H1 (cell line): ENCODE measurements around the gene THAP4. TPM values are rescaled to one million over a fixed set of nuclear protein-coding genes. Genes with fewer than 3 reads are reported as not detected.

Experiments
- CTCF ChIA-PET: fragments of 300-600 bp; sonication (Branson Sonifier 250); formaldehyde crosslinking; loops from one replicate; lab custom pipeline; 2021; ENCODE audit not compliant: partially characterized antibody; lab: Charles Lee
- POLR2A ChIA-PET: fragments of 300-600 bp; sonication (Branson Sonifier 250); formaldehyde crosslinking; loops from one replicate; lab custom pipeline; 2021; ENCODE audit warnings: inconsistent platforms; ENCODE audit not compliant: partially characterized antibody; lab: Charles Lee
- DNase-seq, 2 experiments: peaks; one replicate each; pipeline versions ENCODE4 v3.0.0 to v3.0.0-alpha.2; 2010 to 2022; ENCODE audit warnings: low spot score in 2 of 2, low read depth in 1 of 2, mixed read lengths in 1 of 2
- FAIRE-seq: peaks from 2 replicates; lab custom pipeline; 2011; peaks lifted over from hg19 to GRCh38; lab: Jason Lieb, UNC
- H2AFZ ChIP-seq: 2 replicates; pipeline ENCODE4 v1.8.1; 2012; ENCODE audit warnings: low read length, inconsistent platforms
- H2AK5ac ChIP-seq: 2 replicates; pipeline ENCODE4 v1.6.1; 2013; ENCODE audit warnings: low read depth, low read length
- H2BK120ac ChIP-seq: replicated peaks from 2 replicates; pipeline ENCODE3; 2013; ENCODE audit warnings: low read depth, low read length, inconsistent platforms
- H2BK12ac ChIP-seq: 2 replicates; pipeline ENCODE4 v1.6.1; 2013; ENCODE audit warnings: low read depth, low read length
- H2BK15ac ChIP-seq: 2 replicates; pipeline ENCODE4 v1.6.1; 2013; ENCODE audit warnings: low read length
- H2BK20ac ChIP-seq: 2 replicates; pipeline ENCODE4 v1.6.1; 2013; ENCODE audit warnings: low read length
- H2BK5ac ChIP-seq: 2 replicates; pipeline ENCODE4 v1.6.1; 2013; ENCODE audit warnings: low read depth, low read length
- H3K14ac ChIP-seq: 2 replicates; pipeline ENCODE4 v1.6.1; 2013; ENCODE audit warnings: inconsistent platforms; ENCODE audit not compliant: insufficient read length
- H3K18ac ChIP-seq: 2 replicates; pipeline ENCODE4 v1.6.1; 2013; ENCODE audit warnings: low read length; ENCODE audit errors: extremely low read depth
- H3K23ac ChIP-seq: 2 replicates; pipeline ENCODE4 v1.6.1; 2013; ENCODE audit warnings: inconsistent platforms; ENCODE audit not compliant: insufficient read length
- H3K23me2 ChIP-seq: 2 replicates; pipeline ENCODE4 v1.6.1; 2013; ENCODE audit warnings: low read depth, low read length
- H3K27ac ChIP-seq: 2 replicates; pipeline ENCODE4 v1.6.1; 2011; ENCODE audit warnings: low read depth, low read length, inconsistent platforms
- H3K27me3 ChIP-seq, 4 experiments: replicated peaks in 1 of 4; 1 replicate in 1 of 4; 2 replicates in 3 of 4; pipeline versions ENCODE4 v1.6.1 to v1.8.1; 2011 to 2013; ENCODE audit warnings: low read length in 3 of 4, mild to moderate bottlenecking in 3 of 4, inconsistent platforms in 2 of 4, mixed read lengths in 2 of 4, moderate library complexity in 1 of 4; ENCODE audit not compliant: control insufficient read depth in 3 of 4, insufficient read depth in 3 of 4; ENCODE audit errors: extremely low read depth in 1 of 4
- H3K36me3 ChIP-seq, 4 experiments: 2 replicates each; pipeline versions ENCODE4 v1.6.1 to v1.8.1; 2011 to 2013; ENCODE audit warnings: mild to moderate bottlenecking in 4 of 4, low read length in 3 of 4, moderate library complexity in 2 of 4, control low read depth in 1 of 4, inconsistent platforms in 1 of 4; ENCODE audit not compliant: insufficient read depth in 4 of 4, control insufficient read depth in 2 of 4
- H3K4ac ChIP-seq: replicated peaks from 2 replicates; pipeline ENCODE3; 2013; ENCODE audit warnings: low read length, low read depth, mixed read lengths, inconsistent platforms; ENCODE audit not compliant: insufficient read length
- H3K4me1 ChIP-seq, 4 experiments: replicated peaks in 1 of 4; 1 replicate in 1 of 4; 2 replicates in 3 of 4; pipeline versions ENCODE4 v1.6.1 to v1.8.1; 2011 to 2013; ENCODE audit warnings: low read length in 3 of 4, inconsistent platforms in 2 of 4, mixed read lengths in 1 of 4; ENCODE audit not compliant: insufficient read depth in 4 of 4, control insufficient read depth in 3 of 4
- H3K4me2 ChIP-seq, 2 experiments: 2 replicates each; pipeline versions ENCODE4 v1.6.1 to v1.8.1; 2011 to 2013; ENCODE audit warnings: low read depth in 2 of 2, low read length in 2 of 2, control low read depth in 1 of 2, inconsistent platforms in 1 of 2, mild to moderate bottlenecking in 1 of 2; ENCODE audit not compliant: insufficient read depth in 1 of 2
- H3K4me3 ChIP-seq, 4 experiments: fragments of 200-600, 300-600 bp in 1 of 4; sonication (generic), shearing (Covaris generic), sonication (Bioruptor Twin) in 1 of 4; 2 replicates each; pipeline versions ENCODE4 v1.5.1 to v1.8.1; 2011 to 2016; ENCODE audit warnings: low read length in 4 of 4, low read depth in 3 of 4, control low read depth in 2 of 4, inconsistent platforms in 2 of 4, mild to moderate bottlenecking in 2 of 4, mixed read lengths in 1 of 4, moderate library complexity in 1 of 4; ENCODE audit not compliant: insufficient read depth in 2 of 4; ENCODE audit errors: extremely low read depth in 1 of 4
- H3K56ac ChIP-seq: replicated peaks from 2 replicates; pipeline ENCODE3; 2013; ENCODE audit warnings: low read depth, mild to moderate bottlenecking, mixed read lengths, low read length, inconsistent platforms; ENCODE audit not compliant: insufficient read length
- H3K79me1 ChIP-seq: 2 replicates; pipeline ENCODE4 v1.6.1; 2013; ENCODE audit warnings: low read depth, low read length, control low read depth
- H3K79me2 ChIP-seq, 2 experiments: 2 replicates each; pipeline versions ENCODE4 v1.6.1 to v1.8.1; 2012 to 2013; ENCODE audit warnings: low read length in 2 of 2, mild to moderate bottlenecking in 2 of 2, inconsistent platforms in 1 of 2; ENCODE audit not compliant: insufficient read depth in 2 of 2, control insufficient read depth in 1 of 2
- H3K9ac ChIP-seq, 4 experiments: replicated peaks in 1 of 4; 1 replicate in 1 of 4; 2 replicates in 3 of 4; pipeline versions ENCODE4 v1.6.1 to v1.8.1; 2011 to 2013; ENCODE audit warnings: low read depth in 3 of 4, low read length in 3 of 4, control low read depth in 2 of 4, mild to moderate bottlenecking in 2 of 4, moderate library complexity in 2 of 4, inconsistent platforms in 1 of 4; ENCODE audit errors: extremely low read depth in 1 of 4
- H3K9me3 ChIP-seq, 2 experiments: 2 replicates each; pipeline versions ENCODE4 v1.6.1 to v1.8.1; 2012 to 2013; ENCODE audit warnings: mild to moderate bottlenecking in 2 of 2, moderate library complexity in 2 of 2, control low read depth in 1 of 2, inconsistent platforms in 1 of 2, low read depth in 1 of 2, low read length in 1 of 2, mixed read lengths in 1 of 2; ENCODE audit not compliant: insufficient read depth in 2 of 2
- H4K20me1 ChIP-seq, 2 experiments: replicated peaks in 1 of 2; 2 replicates each; pipeline versions ENCODE3 to v1.8.1; 2011 to 2013; ENCODE audit warnings: inconsistent platforms in 2 of 2, low read length in 2 of 2, mild to moderate bottlenecking in 1 of 2; ENCODE audit not compliant: insufficient read depth in 2 of 2, control insufficient read depth in 1 of 2
- H4K5ac ChIP-seq: 2 replicates; pipeline ENCODE4 v1.6.1; 2013; ENCODE audit warnings: low read length, low read depth, mixed read lengths, inconsistent platforms; ENCODE audit not compliant: insufficient read length
- H4K8ac ChIP-seq: 2 replicates; pipeline ENCODE4 v1.8.0; 2013; ENCODE audit warnings: mild to moderate bottlenecking, moderate library complexity, low read length, inconsistent platforms; ENCODE audit not compliant: insufficient read depth; ENCODE audit errors: extremely low read depth
- H4K91ac ChIP-seq: replicated peaks from 2 replicates; pipeline ENCODE3; 2013; ENCODE audit warnings: low read length, mixed read lengths, inconsistent platforms; ENCODE audit not compliant: insufficient read length
- BACH1 ChIP-seq: IDR thresholded peaks from 2 replicates; pipeline ENCODE4 v1.6.1; 2012; ENCODE audit warnings: low read length, improper control_type of control experiment
- BRCA1 ChIP-seq: IDR thresholded peaks from 2 replicates; pipeline ENCODE4 v1.6.1; 2012; ENCODE audit warnings: low read depth, low read length, improper control_type of control experiment
- CBX5 ChIP-seq: fragments of 300-800, 300-1000 bp; sonication (generic); IDR thresholded peaks from 2 replicates; pipeline ENCODE4 v1.7.1; 2016; ENCODE audit warnings: antibody characterized with exemption, low read length, low read depth
- EGR1 ChIP-seq: IDR thresholded peaks from 2 replicates; pipeline ENCODE4 v1.6.1; 2011; ENCODE audit warnings: low read depth, low read length, borderline replicate concordance
- GTF2F1 ChIP-seq: IDR thresholded peaks from 2 replicates; pipeline ENCODE4 v1.6.1; 2012; ENCODE audit warnings: low read depth, low read length, improper control_type of control experiment, borderline replicate concordance
- HDAC2 ChIP-seq, 2 experiments: fragments of 300-600 bp in 1 of 2; sonication (generic) in 1 of 2; IDR thresholded peaks; 2 replicates each; pipeline ENCODE4 v1.6.1; 2011 to 2012; ENCODE audit warnings: low read depth in 2 of 2, low read length in 2 of 2, mild to moderate bottlenecking in 2 of 2, moderate library complexity in 2 of 2, borderline replicate concordance in 1 of 2, inconsistent platforms in 1 of 2
- NRF1 ChIP-seq: IDR thresholded peaks from 2 replicates; pipeline ENCODE4 v1.6.1; 2011; ENCODE audit warnings: mild to moderate bottlenecking, low read depth, low read length, improper control_type of control experiment
- RBBP5 ChIP-seq: IDR thresholded peaks from 2 replicates; pipeline ENCODE4 v1.7.1; 2012; ENCODE audit warnings: low read depth, mild to moderate bottlenecking, inconsistent platforms, low read length, moderate library complexity, borderline replicate concordance
- RFX5 ChIP-seq: IDR thresholded peaks from 2 replicates; pipeline ENCODE4 v1.6.1; 2011; ENCODE audit warnings: low read depth, low read length, improper control_type of control experiment, borderline replicate concordance
- SIRT6 ChIP-seq: IDR thresholded peaks from one replicate; pipeline ENCODE4 v1.7.1; 2012; ENCODE audit warnings: low read length, inconsistent platforms
- SP2 ChIP-seq: IDR thresholded peaks from 2 replicates; pipeline ENCODE4 v1.6.1; 2012; ENCODE audit warnings: mild to moderate bottlenecking, low read length, inconsistent platforms
- SUZ12 ChIP-seq: fragments of 200-600 bp; sonication (generic); IDR thresholded peaks from 2 replicates; pipeline ENCODE4 v1.6.1; 2012; ENCODE audit warnings: mild to moderate bottlenecking, inconsistent platforms, low read length, moderate library complexity, mixed read lengths
- YY1 ChIP-seq: IDR thresholded peaks from 2 replicates; pipeline ENCODE4 v1.6.1; 2011; ENCODE audit warnings: low read depth, mild to moderate bottlenecking, low read length
- ZNF274 ChIP-seq: IDR thresholded peaks from 2 replicates; pipeline ENCODE4 v1.7.0; 2012; ENCODE audit warnings: low read length, borderline replicate concordance; ENCODE audit errors: extremely low read depth
- WGBS, 2 experiments: shearing (Covaris generic) in 1 of 2; methylation state at CpG; one replicate each; pipeline versions ENCODE4 v1.1.6 to v1.1.7; 2013 to 2015; ENCODE audit warnings: low lambda C conversion rate in 2 of 2, mixed read lengths in 2 of 2, inconsistent platforms in 1 of 2, low coverage in 1 of 2, missing lambda C conversion rate in 1 of 2; ENCODE audit not compliant: insufficient replicate concordance in 2 of 2, insufficient coverage in 1 of 2, insufficient read length in 1 of 2; ENCODE audit errors: extremely low coverage in 1 of 2, missing lambda C conversion rate in 1 of 2; 5-methylcytosine and 5-hydroxymethylcytosine counted together
- polyA plus RNA-seq, 7 experiments: library from polyadenylated mRNA; depleted of rRNA in 3 of 7; stranded (reverse) in 5 of 7; unstranded in 2 of 7; fragments of >200 nt in 5 of 7; fragments of 200-250 nt in 2 of 7; gene quantifications; 1 replicate in 5 of 7; 2 replicates in 1 of 7; 4 replicates in 1 of 7; pipeline versions ENCODE4 v1.2.1 to v1.2.3, GENCODE V29; 2011 to 2013; ENCODE audit warnings: missing spikeins in 2 of 7, mixed read lengths in 2 of 7
- total RNA-seq: library from RNA; stranded (reverse); fragmentation: NEBNext Ultra II Directional; extraction: Animal tissue kit (Norgen Biotek cat#: 25700); gene quantifications from 2 replicates; pipeline ENCODE4 v1.2.1, GENCODE V29; 2021

Gene THAP4
- total and polyA plus RNA-seq, 2 of the 8 experiments (the other 6 are each of a cell fraction or from before 2014, with no cell fraction given) = 78.9 to 83.6 TPM

DNA sequence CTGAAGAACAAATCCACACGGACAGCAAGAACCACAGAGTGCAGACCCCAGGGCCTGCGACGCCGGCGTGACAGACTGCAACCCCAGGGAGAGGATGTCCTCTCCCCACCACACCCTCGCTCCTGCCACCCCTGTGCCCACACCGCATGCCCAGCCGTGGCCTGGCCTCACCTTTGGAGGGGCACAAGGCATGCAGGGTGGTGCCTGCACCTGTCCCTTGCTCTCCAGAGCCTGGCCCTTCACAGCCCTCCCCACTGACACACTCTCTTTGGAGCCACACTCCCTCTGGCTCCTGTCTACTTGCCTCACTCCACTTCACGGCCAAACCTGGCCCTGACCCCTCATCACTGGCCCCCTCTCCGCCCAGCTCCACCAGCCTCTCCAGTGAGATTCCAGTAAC lies 9.3 kb downstream of the THAP4 start:
- Histone ChIP-seq H3K18ac (no peak overlapping the region), H3K36me3 (peaks cover 0 to 18% (median 5%) of the 10 kb centered on the region in 4 experiments; a peak in 6 of 8 replicates), H4K20me1 (peaks cover 2 to 11% of the 10 kb centered on the region in 2 experiments), H2BK120ac (no peak overlapping the region), H3K9ac (no peak overlapping the region; a peak in 1 of 7 replicates), H4K91ac (no peak overlapping the region), H3K9me3 (no peaks in the 10 kb centered on the region), H3K14ac (no peak overlapping the region), H4K5ac (no peak overlapping the region), H3K79me2 (peaks cover 0 to 42% of the 10 kb centered on the region in 2 experiments; a peak in 2 of 4 replicates), H3K79me1 (peaks cover 9% of the 10 kb centered on the region), H3K23me2 (no peaks in the 10 kb centered on the region), H3K23ac (no peak overlapping the region), H3K56ac (no peak overlapping the region), H3K27me3 (no peaks in the 10 kb centered on the region), H2BK12ac (no peak overlapping the region), H2BK20ac (no peak overlapping the region), H2BK5ac (no peak overlapping the region), H3K27ac (no peak overlapping the region), H2BK15ac (no peak overlapping the region), H3K4me2 (no peak overlapping the region), H3K4me1 (no peaks in the 10 kb centered on the region), H3K4ac (no peak overlapping the region)
- no peak for DNase-seq
- FAIRE-seq = no peak
- ChIA-PET CTCF (no interaction called here), POLR2A (no interaction called here)
- 91% methylated on average over 10 of the region's 10 CpGs; no CpG with 5 or more reads in 1 of the 2 experiments for WGBS, 2 experiments
- TF ChIP-seq CBX5 = no peak
- TF ChIP-seq SUZ12 = no peak
- TF ChIP-seq RBBP5 = no peak
- no peak for TF ChIP-seq SIRT6
- TF ChIP-seq BACH1 = no peak
- no peak for TF ChIP-seq NRF1
- no peak for TF ChIP-seq SP2
- TF ChIP-seq ZNF274 = no peak
- no peak for TF ChIP-seq BRCA1
- TF ChIP-seq YY1 = no peak
- TF ChIP-seq EGR1 = no peak
- TF ChIP-seq GTF2F1 = no peak
- no peak for TF ChIP-seq HDAC2 (IDR thresholded peaks at IDR 0.05; ENCODE audit: borderline replicate concordance in 1 of 2, low read depth in 2 of 2, low read length in 2 of 2)
- TF ChIP-seq RFX5 = no peak
- TF ChIP-seq, all 59 proteins: peak for 0
- H4K8ac ChIP-seq = no peak overlapping the region
- H2AK5ac ChIP-seq = no peak overlapping the region
- no peak overlapping the region for H2AFZ ChIP-seq
- no peak overlapping the region for H3K4me3 ChIP-seq
